GM23248 (cell line): ENCODE results near the gene PROM1.

Experiments
- EZH2 ChIP-seq: fragments of 200-600 bp; sonication (generic); IDR thresholded peaks from 2 replicates; pipeline ENCODE4 v1.6.1; 2018; ENCODE audit warnings: antibody characterized with exemption, mild to moderate bottlenecking; ENCODE audit not compliant: insufficient read depth, poor library complexity, severe bottlenecking
- EZH2phosphoT487 ChIP-seq: fragments of 200-600 bp; sonication (generic); IDR thresholded peaks from 2 replicates; pipeline ENCODE4 v1.6.1; 2018; ENCODE audit warnings: antibody characterized with exemption, moderate library complexity, mild to moderate bottlenecking, low read depth; ENCODE audit not compliant: insufficient read depth

DNA sequence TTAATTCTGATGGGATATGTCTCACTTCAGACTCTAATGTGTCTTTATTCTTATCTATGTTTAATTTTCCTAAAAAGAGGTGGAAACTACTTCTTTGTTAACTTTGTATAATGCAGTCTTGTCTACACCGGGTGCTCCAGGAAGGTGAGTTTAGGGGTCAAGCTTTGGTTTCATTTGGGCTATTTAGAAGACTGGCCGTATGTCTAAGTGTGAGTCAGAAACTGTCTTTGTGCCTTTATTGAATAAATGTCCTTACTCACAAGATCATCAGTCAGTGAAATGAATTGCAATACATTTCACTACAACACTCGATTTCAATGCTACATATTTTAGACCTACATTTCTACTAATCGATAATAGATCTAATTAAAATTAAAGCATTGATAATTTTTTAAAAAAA lies 56.2 kb downstream of the PROM1 start:
- TF ChIP-seq EZH2, result no peak
- TF ChIP-seq EZH2phosphoT487, result no peak
